ENCODE results near the gene BPTF.
"Not testable (repeated sequence)": the region's sequence is repeated elsewhere in the genome, so short reads cannot be mapped to it uniquely, and the experiment has no call there.

Gene BPTF

DNA sequence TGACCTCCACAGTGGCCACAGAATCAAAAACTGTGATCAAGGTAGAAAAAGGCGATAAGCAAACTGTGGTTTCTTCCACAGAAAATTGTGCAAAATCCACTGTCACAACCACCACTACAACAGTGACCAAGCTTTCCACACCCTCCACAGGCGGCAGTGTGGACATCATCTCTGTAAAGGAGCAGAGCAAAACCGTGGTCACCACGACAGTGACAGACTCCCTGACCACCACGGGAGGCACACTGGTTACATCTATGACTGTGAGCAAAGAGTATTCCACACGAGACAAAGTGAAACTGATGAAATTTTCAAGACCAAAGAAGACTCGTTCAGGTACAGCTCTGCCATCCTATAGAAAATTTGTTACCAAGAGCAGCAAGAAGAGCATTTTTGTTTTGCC is 87.4 kb downstream of the BPTF start:
- Histone ChIP-seq H3K4me1 (ENCODE audit: control insufficient read depth, insufficient read depth, low read depth, low read length) (no peaks in the 10 kb centered on the region), H2BK15ac (ENCODE audit: low read depth, poor library complexity, severe bottlenecking) (no peak overlapping the region), H2BK120ac (ENCODE audit: low read depth, low read length) (no peak overlapping the region), H4K8ac (ENCODE audit: low read length) (peak overlapping the region; percentile 72), H4K91ac (ENCODE audit: low read length) (peak overlapping the region; percentile 80), H3K9ac (ENCODE audit: low read length) (no peak overlapping the region), H3K14ac (ENCODE audit: low read length in 2 of 2) (no peak overlapping the region), H3K4me3 (ENCODE audit: insufficient read depth in 1 of 2, low read depth in 1 of 2, low read length in 2 of 2) (no peak overlapping the region), H3K9me3 (ENCODE audit: control insufficient read depth, low read length) (no peaks in the 10 kb centered on the region), H3K36me3 (ENCODE audit: control insufficient read depth in 1 of 2, insufficient read depth in 2 of 2, low read depth in 1 of 2, low read length in 2 of 2) (peaks cover 10 to 71% of the 10 kb centered on the region in 2 experiments), H3K27me3 (ENCODE audit: control insufficient read depth in 1 of 2, insufficient read depth in 1 of 2, low read length in 2 of 2) (no peaks in the 10 kb centered on the region), H3K79me1 (replicated peaks; ENCODE audit: low read length, poor library complexity, severe bottlenecking) (peaks cover 17% of the 10 kb centered on the region), H3K4me2 (ENCODE audit: low read length, poor library complexity, severe bottlenecking) (no peak overlapping the region), H3K23ac (ENCODE audit: low read length in 2 of 2) (no peak overlapping the region), H2BK12ac (ENCODE audit: low read length in 2 of 2) (no peak overlapping the region), H2AFZ (ENCODE audit: low read depth, low read length) (no peak overlapping the region), H3K18ac (ENCODE audit: low read depth in 1 of 2, low read length in 2 of 2) (no peak overlapping the region), H2AK5ac (ENCODE audit: low read length, severe bottlenecking) (no peak overlapping the region), H3K4ac (ENCODE audit: low read depth in 1 of 2, low read length in 2 of 2) (no peak overlapping the region), H2BK5ac (ENCODE audit: low read depth, low read length, poor library complexity, severe bottlenecking) (no peak overlapping the region), H3K27ac (ENCODE audit: low read length, poor library complexity, severe bottlenecking) (no peak overlapping the region)
- WGBS: 98% methylated on average over 7 of the region's 7 CpGs
- no peak for DNase-seq

DNA sequence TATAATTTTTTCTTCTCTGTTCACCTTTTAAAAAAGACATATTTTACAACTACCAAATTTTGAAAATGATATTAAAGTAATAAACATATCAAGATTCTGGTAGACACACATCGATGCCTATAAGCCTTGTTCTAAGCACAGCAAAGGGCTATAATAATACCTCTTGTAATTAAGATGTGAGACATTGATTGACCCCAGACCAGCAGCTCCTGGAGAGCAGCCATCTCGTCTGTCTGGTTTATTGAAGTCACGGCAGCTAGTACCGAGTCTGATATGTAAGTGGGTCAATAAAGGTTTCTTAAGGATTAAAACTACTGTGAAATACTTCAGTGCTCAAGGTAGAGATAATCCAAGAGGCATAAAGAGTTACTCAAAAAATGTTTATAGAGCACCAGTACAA is 94.9 kb downstream of the BPTF start:
- Histone ChIP-seq H3K14ac (ENCODE audit: low read length in 2 of 2) (no peak overlapping the region), H3K4me2 (ENCODE audit: low read length, poor library complexity, severe bottlenecking) (no peak overlapping the region), H4K91ac (ENCODE audit: low read length) (no peak overlapping the region), H3K36me3 (ENCODE audit: control insufficient read depth in 1 of 2, insufficient read depth in 2 of 2, low read depth in 1 of 2, low read length in 2 of 2) (peaks cover 31 to 51% of the 10 kb centered on the region in 2 experiments), H3K23ac (ENCODE audit: low read length in 2 of 2) (no peak overlapping the region), H3K27me3 (ENCODE audit: control insufficient read depth in 1 of 2, insufficient read depth in 1 of 2, low read length in 2 of 2) (no peaks in the 10 kb centered on the region), H3K9me3 (ENCODE audit: control insufficient read depth, low read length) (no peaks in the 10 kb centered on the region), H2BK15ac (ENCODE audit: low read depth, poor library complexity, severe bottlenecking) (no peak overlapping the region), H3K4ac (ENCODE audit: low read depth in 1 of 2, low read length in 2 of 2) (no peak overlapping the region), H3K9ac (ENCODE audit: low read length) (no peak overlapping the region), H2BK12ac (ENCODE audit: low read length in 2 of 2) (no peak overlapping the region), H2AFZ (ENCODE audit: low read depth, low read length) (no peak overlapping the region), H2BK120ac (ENCODE audit: low read depth, low read length) (no peak overlapping the region), H3K79me1 (replicated peaks; ENCODE audit: low read length, poor library complexity, severe bottlenecking) (peaks cover 16% of the 10 kb centered on the region), H3K27ac (ENCODE audit: low read length, poor library complexity, severe bottlenecking) (no peak overlapping the region), H2BK5ac (ENCODE audit: low read depth, low read length, poor library complexity, severe bottlenecking) (no peak overlapping the region), H3K4me1 (ENCODE audit: control insufficient read depth, insufficient read depth, low read depth, low read length) (no peaks in the 10 kb centered on the region), H2AK5ac (ENCODE audit: low read length, severe bottlenecking) (no peak overlapping the region), H3K4me3 (ENCODE audit: insufficient read depth in 1 of 2, low read depth in 1 of 2, low read length in 2 of 2) (no peak overlapping the region), H3K18ac (ENCODE audit: low read depth in 1 of 2, low read length in 2 of 2) (no peak overlapping the region), H4K8ac (ENCODE audit: low read length) (no peak overlapping the region)
- WGBS: 99% methylated on average over 4 of the region's 4 CpGs
- DNase-seq: no peak

DNA sequence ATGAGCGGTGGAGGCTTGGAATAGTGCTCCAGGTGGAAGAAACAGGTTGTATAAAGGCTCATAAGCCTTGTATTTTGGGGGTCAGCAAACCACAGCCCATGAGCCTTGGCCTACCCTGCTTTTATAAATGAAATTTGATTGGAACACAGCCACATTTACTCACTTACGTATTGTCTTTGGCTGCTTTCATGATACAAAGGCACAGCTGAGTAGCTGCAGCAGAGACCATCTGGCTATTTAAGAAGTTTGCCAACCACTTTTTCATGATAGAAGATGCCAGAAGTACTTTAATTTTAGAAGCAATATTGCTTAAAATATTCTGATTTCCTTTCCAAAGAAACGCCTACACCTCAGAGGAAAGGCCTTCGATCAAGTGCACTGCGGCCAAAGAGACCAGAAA is 97.2 kb downstream of the BPTF start:
- Histone ChIP-seq H3K23ac (ENCODE audit: low read length in 2 of 2) (no peak overlapping the region), H3K18ac (ENCODE audit: low read depth in 1 of 2, low read length in 2 of 2) (no peak overlapping the region), H2BK120ac (ENCODE audit: low read depth, low read length) (no peak overlapping the region), H3K14ac (ENCODE audit: low read length in 2 of 2) (no peak overlapping the region), H3K9ac (ENCODE audit: low read length) (no peak overlapping the region), H3K4me1 (ENCODE audit: control insufficient read depth, insufficient read depth, low read depth, low read length) (no peaks in the 10 kb centered on the region), H3K4ac (ENCODE audit: low read depth in 1 of 2, low read length in 2 of 2) (no peak overlapping the region), H2BK5ac (ENCODE audit: low read depth, low read length, poor library complexity, severe bottlenecking) (no peak overlapping the region), H3K79me1 (replicated peaks; ENCODE audit: low read length, poor library complexity, severe bottlenecking) (peaks cover 14% of the 10 kb centered on the region), H2BK12ac (ENCODE audit: low read length in 2 of 2) (no peak overlapping the region), H3K36me3 (ENCODE audit: control insufficient read depth in 1 of 2, insufficient read depth in 2 of 2, low read depth in 1 of 2, low read length in 2 of 2) (peaks cover 37 to 60% of the 10 kb centered on the region in 2 experiments), H4K8ac (ENCODE audit: low read length) (no peak overlapping the region), H4K91ac (ENCODE audit: low read length) (no peak overlapping the region), H3K4me3 (ENCODE audit: insufficient read depth in 1 of 2, low read depth in 1 of 2, low read length in 2 of 2) (no peak overlapping the region), H2AK5ac (ENCODE audit: low read length, severe bottlenecking) (no peak overlapping the region), H2AFZ (ENCODE audit: low read depth, low read length) (no peak overlapping the region), H3K27me3 (ENCODE audit: control insufficient read depth in 1 of 2, insufficient read depth in 1 of 2, low read length in 2 of 2) (no peaks in the 10 kb centered on the region), H3K9me3 (ENCODE audit: control insufficient read depth, low read length) (no peaks in the 10 kb centered on the region), H3K4me2 (ENCODE audit: low read length, poor library complexity, severe bottlenecking) (no peak overlapping the region), H3K27ac (ENCODE audit: low read length, poor library complexity, severe bottlenecking) (no peak overlapping the region), H2BK15ac (ENCODE audit: low read depth, poor library complexity, severe bottlenecking) (no peak overlapping the region)
- DNase-seq: no peak
- 97% methylated on average over 5 of the region's 5 CpGs for WGBS

DNA sequence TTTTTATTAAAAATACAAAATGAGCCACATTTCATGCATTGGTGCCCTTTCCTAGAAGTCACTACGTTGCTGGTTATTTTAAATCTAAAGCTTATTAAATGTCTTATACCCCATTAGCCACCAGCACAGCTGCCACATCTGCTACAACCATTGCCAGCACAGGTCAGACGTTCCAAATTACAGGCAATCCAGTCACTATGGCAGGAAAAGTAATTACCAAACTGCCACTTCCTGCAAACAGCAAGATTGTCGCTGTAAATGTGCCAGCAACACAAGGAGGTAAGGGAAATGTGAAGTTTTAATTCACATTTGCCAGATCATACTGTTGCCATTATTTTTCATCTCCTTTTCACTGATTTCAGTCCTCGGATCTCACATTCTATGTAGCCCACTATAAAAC is 103.5 kb downstream of the BPTF start:
- not testable (repeated sequence) for H3K4me1 ChIP-seq (ENCODE audit: control insufficient read depth, insufficient read depth, low read depth, low read length); H2BK5ac ChIP-seq (ENCODE audit: low read depth, low read length, poor library complexity, severe bottlenecking); H2BK120ac ChIP-seq (ENCODE audit: low read depth, low read length); H3K27me3 ChIP-seq (ENCODE audit: control insufficient read depth in 1 of 2, insufficient read depth in 1 of 2, low read length in 2 of 2); H3K4ac ChIP-seq (ENCODE audit: low read depth in 1 of 2, low read length in 2 of 2); H2AFZ ChIP-seq (ENCODE audit: low read depth, low read length); H4K91ac ChIP-seq (ENCODE audit: low read length); H3K9me3 ChIP-seq (ENCODE audit: control insufficient read depth, low read length); H3K4me3 ChIP-seq (ENCODE audit: insufficient read depth in 1 of 2, low read depth in 1 of 2, low read length in 2 of 2); H3K4me2 ChIP-seq (ENCODE audit: low read length, poor library complexity, severe bottlenecking); H3K79me1 ChIP-seq (replicated peaks; ENCODE audit: low read length, poor library complexity, severe bottlenecking); H3K18ac ChIP-seq (ENCODE audit: low read depth in 1 of 2, low read length in 2 of 2); H4K8ac ChIP-seq (ENCODE audit: low read length); H3K23ac ChIP-seq (ENCODE audit: low read length in 2 of 2); DNase-seq; H2AK5ac ChIP-seq (ENCODE audit: low read length, severe bottlenecking); H3K14ac ChIP-seq (ENCODE audit: low read length in 2 of 2); H2BK15ac ChIP-seq (ENCODE audit: low read depth, poor library complexity, severe bottlenecking); H2BK12ac ChIP-seq (ENCODE audit: low read length in 2 of 2); H3K27ac ChIP-seq (ENCODE audit: low read length, poor library complexity, severe bottlenecking); H3K9ac ChIP-seq (ENCODE audit: low read length)
- H3K36me3 ChIP-seq (ENCODE audit: control insufficient read depth in 1 of 2, insufficient read depth in 2 of 2, low read depth in 1 of 2, low read length in 2 of 2): peaks cover 49 to 89% of the 10 kb centered on the region in 2 experiments
- 95% methylated on average over 4 of the region's 4 CpGs for WGBS

Measured in mesenchymal stem cell (in vitro differentiated cells and primary cell).